CD4-positive, alpha-beta T cell (primary cell): ENCODE measurements around the gene MCC. TPM values are rescaled to one million over a fixed set of nuclear protein-coding genes. Genes with fewer than 3 reads are reported as not detected.

ENCODE experiments used
- ATAC-seq: fragments of 200-7000 bp; cut with Tn5 transposase; one replicate; pipeline ENCODE4 v1.10.0; 2022; ENCODE audit warnings: mild to moderate bottlenecking; ENCODE audit not compliant: poor library complexity
- CTCF ChIA-PET: fragments of 350-600 bp; sonication (Branson Sonifier 250); formaldehyde crosslinking; loops from one replicate; lab custom pipeline; 2021; ENCODE audit warnings: antibody characterized with exemption, inconsistent platforms; lab: Charles Lee
- POLR2A ChIA-PET: fragments of 350-600 bp; sonication (Branson Sonifier 250); formaldehyde crosslinking; loops from one replicate; lab custom pipeline; 2021; ENCODE audit warnings: antibody characterized with exemption, inconsistent platforms; lab: Charles Lee
- DNase-seq, 14 experiments: peaks; one replicate each; pipeline ENCODE4 v3.0.0-alpha.2; 2013 to 2020; ENCODE audit warnings: mixed read lengths in 2 of 14
- H3K27ac ChIP-seq, 2 donors: one replicate each; pipeline versions ENCODE4 v1.5.1 to v1.7.0; 2013; ENCODE audit warnings: low read length in 2 of 2, low read depth in 1 of 2, mild to moderate bottlenecking in 1 of 2
- H3K27me3 ChIP-seq, 2 experiments: 1 replicate in 1 of 2; 2 replicates in 1 of 2; pipeline versions ENCODE4 v1.6.1 to v1.7.0; 2013; ENCODE audit warnings: low read length in 2 of 2, control low read depth in 1 of 2, mild to moderate bottlenecking in 1 of 2, moderate library complexity in 1 of 2; ENCODE audit not compliant: insufficient read depth in 2 of 2, control insufficient read depth in 1 of 2
- H3K36me3 ChIP-seq: one replicate; pipeline ENCODE4 v1.6.1; 2013; ENCODE audit warnings: low read length, control low read depth; ENCODE audit not compliant: insufficient read depth
- H3K4me1 ChIP-seq: one replicate; pipeline ENCODE4 v1.6.1; 2013; ENCODE audit warnings: low read length, control low read depth; ENCODE audit not compliant: insufficient read depth
- H3K4me3 ChIP-seq: one replicate; pipeline ENCODE4 v1.5.1; 2013; ENCODE audit warnings: mild to moderate bottlenecking, low read length, moderate library complexity
- H3K9me3 ChIP-seq, 2 experiments: 1 replicate in 1 of 2; 2 replicates in 1 of 2; pipeline versions ENCODE4 v1.6.1 to v1.7.0; 2013; ENCODE audit warnings: low read length in 2 of 2, mild to moderate bottlenecking in 2 of 2, control low read depth in 1 of 2, moderate library complexity in 1 of 2; ENCODE audit not compliant: control insufficient read depth in 1 of 2, insufficient read depth in 1 of 2
- H3K27ac Mint-ChIP-seq: one replicate; pipeline ENCODE4 v1.8.0; 2020; ENCODE audit warnings: mixed read lengths
- H3K27me3 Mint-ChIP-seq: one replicate; pipeline ENCODE4 v1.8.0; 2021; ENCODE audit warnings: mixed read lengths
- H3K36me3 Mint-ChIP-seq: one replicate; pipeline ENCODE4 v1.8.0; 2021; ENCODE audit warnings: low read depth, mixed read lengths
- H3K4me1 Mint-ChIP-seq: one replicate; pipeline ENCODE4 v1.8.0; 2021; ENCODE audit warnings: low read depth, mixed read lengths
- H3K4me3 Mint-ChIP-seq: one replicate; pipeline ENCODE4 v1.8.0; 2020; ENCODE audit warnings: mild to moderate bottlenecking, mixed read lengths
- H3K9me3 Mint-ChIP-seq: one replicate; pipeline ENCODE4 v1.8.0; 2020; ENCODE audit warnings: mixed read lengths
- CTCF ChIP-seq: fragments of 200-600 bp; IDR thresholded peaks from one replicate; pipeline ENCODE4 v1.8.0; 2022; ENCODE audit warnings: antibody characterized with exemption, mild to moderate bottlenecking
- intact Hi-C, 2 experiments: fragments of 100-400 bp; cut with DNase I in 1 of 2; cut with micrococcal nuclease in 1 of 2; formaldehyde crosslinking; loops; one replicate each; pipeline versions ENCODE4 v1.15.1 to v1.9.0; 2023 to 2025; cut with DNase I, micrococcal nuclease
- total RNA-seq, 174 experiments: library from RNA in 2 of 174; stranded (reverse) in 2 of 174; gene quantifications; one replicate each; pipeline ENCODE4 v1.2.3 and lab custom pipeline; 2021 to 2026

The MCC gene
- total RNA-seq, 2 experiments from 2014 or later, result 3.2 to 3.3 TPM

GRCh38 chr5:113022661-113023060, 465.6 kb downstream of the MCC start:
- Histone ChIP-seq H3K4me1 (peaks cover 20% of the 10 kb centered on the region), H3K36me3 (peaks cover 19% of the 10 kb centered on the region), H3K27me3 (no peaks in the 10 kb centered on the region), H3K9me3 (no peaks in the 10 kb centered on the region), H3K4me3 (no peak overlapping the region), H3K27ac (peak overlapping the region; percentile 18 to 71)
- intact Hi-C loops, result loop anchor here in 1 of 2 experiments (2.0 to 10.0 kb wide), 5 partner anchors 26 to 492 kb away; partner anchors contain the start of genes DCP2 and YTHDC2
- Mint-ChIP-seq H3K4me1 (peaks cover 77% of the 10 kb centered on the region), H3K27me3 (no peaks in the 10 kb centered on the region), H3K36me3 (peaks cover 70% of the 10 kb centered on the region), H3K9me3 (no peaks in the 10 kb centered on the region), H3K4me3 (peak overlapping the region; percentile 57), H3K27ac (peak overlapping the region; percentile 87)
- TF ChIP-seq CTCF, result no peak
- ATAC-seq (peak; percentile 86), DNase-seq (peak in 4 of 14 experiments; percentile 1 to 87 (median 78))
- POLR2A ChIA-PET, result interaction anchor here (0.7 to 2.1 kb wide), 11 partner anchors 9 to 488 kb away, joined by 3 to 18 read pairs (median 3); partner anchors contain the start of gene DCP2
- CTCF ChIA-PET, result interaction anchor here (1.0 kb wide), 1 partner anchor 302 kb away, joined by 3 read pairs; no protein-coding TSS in a partner anchor

GRCh38 chr5:113020461-113021273, 467.6 kb downstream of the MCC start:
- Histone ChIP-seq H3K4me1 (peaks cover 20% of the 10 kb centered on the region), H3K9me3 (no peaks in the 10 kb centered on the region), H3K27ac (peak overlapping the region in 1 of 2 donors; percentile 71), H3K4me3 (no peak overlapping the region), H3K36me3 (peaks cover 12% of the 10 kb centered on the region), H3K27me3 (no peaks in the 10 kb centered on the region)
- H3K4me3 Mint-ChIP-seq, result peak overlapping the region; percentile 42
- no peaks in the 10 kb centered on the region for H3K27me3 Mint-ChIP-seq
- CTCF ChIA-PET, result interaction anchor here (1.0 kb wide), 1 partner anchor 25 kb away, joined by 3 read pairs; no protein-coding TSS in a partner anchor
- DNase-seq (peak in 7 of 14 experiments; percentile 5 to 60 (median 13)), ATAC-seq (peak; percentile 26)
- H3K36me3 Mint-ChIP-seq, result peaks cover 69% of the 10 kb centered on the region
- peak overlapping the region; percentile 87 for H3K27ac Mint-ChIP-seq
- no peak for TF ChIP-seq CTCF
- H3K4me1 Mint-ChIP-seq, result peaks cover 83% of the 10 kb centered on the region
- H3K9me3 Mint-ChIP-seq, result no peaks in the 10 kb centered on the region
- intact Hi-C loops, result loop anchor here in 1 of 2 experiments (5.0 to 10.0 kb wide), 3 partner anchors 42 to 494 kb away; partner anchors contain the start of gene YTHDC2
- POLR2A ChIA-PET, result interaction anchor here (0.9 to 1.8 kb wide), 5 partner anchors 20 to 455 kb away, joined by 3 to 10 read pairs (median 3); partner anchors contain the start of gene DCP2

GRCh38 chr5:113017881-113018635, 470.2 kb downstream of the MCC start:
- peaks cover 11% of the 10 kb centered on the region for H3K4me1 ChIP-seq
- H3K27me3 ChIP-seq, result no peaks in the 10 kb centered on the region
- CTCF ChIA-PET, result interaction anchor here (1.0 to 1.8 kb wide), 2 partner anchors 10 to 22 kb away, joined by 3 to 10 read pairs; no protein-coding TSS in a partner anchor
- intact Hi-C loops, result no loop called here
- H3K4me3 ChIP-seq, result no peak overlapping the region
- peaks cover 21% of the 10 kb centered on the region for H3K36me3 ChIP-seq
- peaks cover 81% of the 10 kb centered on the region for H3K36me3 Mint-ChIP-seq
- DNase-seq (no peak), ATAC-seq (no peak)
- H3K27ac ChIP-seq, result peak overlapping the region in 1 of 2 donors; percentile 4
- H3K9me3 ChIP-seq, result no peaks in the 10 kb centered on the region
- TF ChIP-seq CTCF, result no peak
- peak overlapping the region; percentile 13 for H3K4me3 Mint-ChIP-seq
- H3K9me3 Mint-ChIP-seq, result no peaks in the 10 kb centered on the region
- H3K27ac Mint-ChIP-seq, result peak overlapping the region; percentile 87
- H3K27me3 Mint-ChIP-seq, result no peaks in the 10 kb centered on the region
- POLR2A ChIA-PET, result interaction anchor here (1.4 kb wide), 1 partner anchor 42 kb away, joined by 5 read pairs; the partner anchor contains the start of gene DCP2
- H3K4me1 Mint-ChIP-seq, result peaks cover 88% of the 10 kb centered on the region
